Common myeloid progenitor, CD34-positive (primary cell): ENCODE results near the gene AMPD1.

Experiments used
- CTCF ChIA-PET: fragments of 350-600 bp; sonication (Branson Sonifier 250); formaldehyde crosslinking; loops from one replicate; lab custom pipeline; 2021; ENCODE audit warnings: antibody characterized with exemption; lab: Charles Lee
- POLR2A ChIA-PET: fragments of 350-600 bp; sonication (Branson Sonifier 250); formaldehyde crosslinking; loops from one replicate; lab custom pipeline; 2021; ENCODE audit warnings: antibody characterized with exemption; lab: Charles Lee
- DNase-seq, 3 donors: peaks; one replicate each; pipeline versions ENCODE4 v3.0.0 to v3.0.0-alpha.2; 2013
- H3K27ac ChIP-seq, 2 experiments: 1 replicate in 1 of 2; 2 replicates in 1 of 2; pipeline ENCODE4 v1.7.0; 2013; ENCODE audit warnings: inconsistent platforms in 2 of 2, low read length in 2 of 2, mild to moderate bottlenecking in 2 of 2, low read depth in 1 of 2, moderate library complexity in 1 of 2; ENCODE audit not compliant: severe bottlenecking in 2 of 2, insufficient read depth in 1 of 2, poor library complexity in 1 of 2
- H3K27me3 ChIP-seq, 5 experiments: replicated peaks in 2 of 5; 1 replicate in 3 of 5; 2 replicates in 2 of 5; pipeline versions ENCODE4 v1.6.1 to v1.7.0; 2013; ENCODE audit warnings: low read length in 4 of 5, mild to moderate bottlenecking in 2 of 5, moderate library complexity in 2 of 5, inconsistent platforms in 1 of 5; ENCODE audit not compliant: insufficient read depth in 5 of 5, control insufficient read depth in 4 of 5
- H3K36me3 ChIP-seq, 4 experiments: 1 replicate in 2 of 4; 2 replicates in 2 of 4; pipeline versions ENCODE4 v1.6.1 to v1.7.0; 2013; ENCODE audit warnings: low read length in 3 of 4, control low read depth in 1 of 4, mild to moderate bottlenecking in 1 of 4; ENCODE audit not compliant: control insufficient read depth in 4 of 4, insufficient read depth in 4 of 4
- H3K4me1 ChIP-seq, 4 experiments: 1 replicate in 3 of 4; 2 replicates in 1 of 4; pipeline versions ENCODE4 v1.6.1 to v1.7.1; 2013; ENCODE audit warnings: low read length in 3 of 4, mild to moderate bottlenecking in 3 of 4, control low read depth in 1 of 4, inconsistent platforms in 1 of 4, moderate library complexity in 1 of 4; ENCODE audit not compliant: control insufficient read depth in 4 of 4, insufficient read depth in 4 of 4; ENCODE audit errors: control extremely low read depth in 1 of 4
- H3K4me3 ChIP-seq, 7 experiments: 1 replicate in 4 of 7; 2 replicates in 3 of 7; pipeline versions ENCODE4 v1.5.1 to v1.7.0; 2013; ENCODE audit warnings: mild to moderate bottlenecking in 7 of 7, low read length in 6 of 7, moderate library complexity in 6 of 7, inconsistent platforms in 2 of 7, low read depth in 2 of 7, control low read depth in 1 of 7; ENCODE audit not compliant: insufficient read depth in 4 of 7, control insufficient read depth in 1 of 7; ENCODE audit errors: extremely low read depth in 1 of 7
- H3K9me3 ChIP-seq, 5 experiments: 1 replicate in 4 of 5; 2 replicates in 1 of 5; pipeline versions ENCODE4 v1.6.1 to v1.7.1; 2013; ENCODE audit warnings: low read length in 4 of 5, mild to moderate bottlenecking in 2 of 5, inconsistent platforms in 1 of 5, low read depth in 1 of 5, moderate library complexity in 1 of 5; ENCODE audit not compliant: control insufficient read depth in 4 of 5, insufficient read depth in 2 of 5; ENCODE audit errors: control extremely low read depth in 1 of 5
- WGBS: methylation state at CpG from one replicate; pipeline ENCODE4 v1.1.5; 2013; ENCODE audit not compliant: insufficient coverage; 5-methylcytosine and 5-hydroxymethylcytosine counted together

The AMPD1 gene

DNA sequence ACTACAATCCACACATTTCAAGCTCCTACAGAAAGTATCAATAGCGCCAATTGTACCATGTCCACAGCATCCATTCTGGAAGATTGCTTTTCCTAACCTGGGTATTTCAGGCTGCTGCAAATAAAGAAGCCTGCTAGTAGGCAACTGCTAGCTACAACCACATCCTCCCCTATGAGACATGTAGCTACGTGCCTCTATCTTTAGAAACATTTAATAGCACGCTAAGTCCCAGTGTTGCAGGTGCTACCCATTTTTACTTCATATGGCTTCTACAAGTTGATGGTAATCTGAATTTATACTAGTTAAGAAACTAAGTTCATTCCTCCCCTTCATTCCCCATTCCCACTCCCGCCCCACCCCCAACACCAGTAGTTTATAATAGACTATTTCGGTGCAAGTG is 7.4 kb upstream of the AMPD1 start:
- Histone ChIP-seq H3K27me3 (no peaks in the 10 kb centered on the region), H3K27ac (no peak overlapping the region), H3K9me3 (no peaks in the 10 kb centered on the region), H3K4me3 (no peak overlapping the region), H3K4me1 (peaks cover 0 to 2% (median 0%) of the 10 kb centered on the region in 4 experiments), H3K36me3 (peaks cover 7 to 20% (median 12%) of the 10 kb centered on the region in 4 experiments)
- ChIA-PET CTCF (interaction anchor here (0.7 to 1.9 kb wide), 2 partner anchors 8 to 10 kb away, joined by 3 to 7 read pairs; partner anchors contain the start of gene AMPD1), POLR2A (no interaction called here)
- no peak for DNase-seq
- 100% methylated on average over 1 of the region's 5 CpGs for WGBS

- Histone ChIP-seq H3K27ac (no peak overlapping the region), H3K27me3 (no peaks in the 10 kb centered on the region), H3K9me3 (no peaks in the 10 kb centered on the region), H3K4me1 (peaks cover 0 to 2% (median 0%) of the 10 kb centered on the region in 4 experiments), H3K36me3 (peaks cover 4 to 12% (median 6%) of the 10 kb centered on the region in 4 experiments), H3K4me3 (no peak overlapping the region)
- no CpG with 5 or more reads among the region's 2 CpGs for WGBS
- CTCF ChIA-PET: no interaction called here
- no peak for DNase-seq
- POLR2A ChIA-PET: no interaction called here
Measured at GRCh38 chr1:114701931-114702330, 6.6 kb upstream of the AMPD1 start.

- CTCF ChIA-PET: no interaction called here
- Histone ChIP-seq H3K36me3 (peaks cover 0 to 2% (median 0%) of the 10 kb centered on the region in 4 experiments), H3K4me3 (no peak overlapping the region), H3K9me3 (no peaks in the 10 kb centered on the region), H3K27ac (no peak overlapping the region), H3K4me1 (peaks cover 0 to 2% (median 0%) of the 10 kb centered on the region in 4 experiments), H3K27me3 (no peaks in the 10 kb centered on the region)
- WGBS: 0% methylated on average over 1 of the region's 4 CpGs
- no peak for DNase-seq
- POLR2A ChIA-PET: no interaction called here
Measured at GRCh38 chr1:114700036-114700600, 4.8 kb upstream of the AMPD1 start.

DNA sequence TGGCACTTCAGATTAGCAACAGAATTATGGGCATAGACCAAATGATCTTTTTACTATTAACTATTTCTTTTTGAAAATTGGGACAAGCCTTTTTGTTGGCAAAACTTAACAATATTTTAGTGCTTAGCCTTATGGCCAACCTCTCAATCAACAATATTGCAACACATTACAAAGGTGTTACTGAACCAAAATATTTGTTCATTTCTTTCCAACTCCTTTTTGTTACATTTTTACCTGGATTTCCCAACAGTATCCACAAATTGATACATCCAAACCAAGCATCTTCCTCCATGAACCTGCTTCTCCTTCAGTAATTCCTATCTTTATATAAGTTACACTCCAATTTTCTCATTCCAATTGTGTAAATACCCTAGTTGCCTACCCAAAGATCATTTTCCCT is 1.5 kb upstream of the AMPD1 start:
- no peaks in the 10 kb centered on the region for H3K27me3 ChIP-seq
- no peak for DNase-seq
- peaks cover 0 to 2% (median 0%) of the 10 kb centered on the region in 4 experiments for H3K4me1 ChIP-seq
- no peak overlapping the region for H3K4me3 ChIP-seq
- ChIA-PET POLR2A (no interaction called here), CTCF (no interaction called here)
- no peaks in the 10 kb centered on the region for H3K36me3 ChIP-seq
- no peaks in the 10 kb centered on the region for H3K9me3 ChIP-seq
- H3K27ac ChIP-seq: no peak overlapping the region

DNA sequence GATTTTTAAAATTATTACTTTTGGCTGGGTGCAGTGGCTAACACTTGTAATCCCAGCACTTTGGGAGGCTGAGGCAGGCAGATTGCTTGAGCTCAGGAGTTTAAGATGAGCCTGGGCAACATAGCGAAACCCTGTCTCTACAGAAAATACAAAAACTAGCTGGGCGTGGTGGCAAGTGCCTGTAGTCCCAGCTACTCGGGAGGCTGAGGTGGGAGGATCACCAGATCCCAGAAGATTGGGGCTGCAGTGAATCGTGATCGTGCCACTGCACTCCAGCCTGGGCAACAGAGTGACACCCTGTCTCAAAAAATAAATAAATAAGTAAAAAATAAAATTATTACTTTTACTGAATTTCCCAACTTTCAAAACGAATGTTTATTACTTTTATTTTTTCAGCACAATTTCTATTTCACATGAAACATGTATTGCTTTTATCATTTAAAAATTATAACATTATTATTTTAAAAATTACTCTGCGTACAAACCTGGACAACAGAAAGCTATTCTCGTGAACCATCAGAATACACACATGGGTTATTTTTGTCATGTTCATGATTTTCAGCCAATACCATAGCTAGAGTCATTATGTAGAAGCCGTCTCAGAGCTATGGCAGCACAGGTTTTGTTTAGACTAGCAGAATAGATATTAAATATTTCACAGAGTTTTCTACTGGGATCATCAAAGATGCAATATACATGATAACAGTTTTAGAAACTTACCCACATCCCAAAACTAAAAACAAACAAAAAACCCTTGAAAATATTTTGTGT is 621 bp downstream of the AMPD1 start:
- CTCF ChIA-PET: interaction anchor here (1.1 to 1.4 kb wide), 3 partner anchors 9 to 21 kb away, joined by 3 to 4 read pairs (median 3); no protein-coding TSS in a partner anchor
- WGBS: 100% methylated on average over 2 of the region's 9 CpGs

DNA sequence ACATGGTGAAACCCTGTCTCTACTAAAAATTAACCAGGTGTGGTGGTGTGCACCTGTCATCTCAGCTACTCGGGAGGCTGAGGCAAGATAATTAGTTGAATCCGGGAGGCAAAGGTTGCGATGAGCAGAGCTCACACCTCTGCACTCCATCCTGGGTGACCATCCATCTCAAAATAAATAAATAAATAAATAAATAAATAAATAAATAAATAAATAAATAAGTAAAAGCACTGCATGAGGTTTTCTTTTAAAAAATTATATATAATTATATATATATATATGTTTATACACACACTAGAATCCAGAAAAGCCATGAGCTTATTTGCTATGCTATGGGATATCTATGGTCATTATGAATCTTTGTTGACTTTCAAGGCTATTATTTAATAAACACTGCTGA is 2.4 kb downstream of the AMPD1 start:
- 100% methylated on average over 1 of the region's 3 CpGs for WGBS
- no peaks in the 10 kb centered on the region for H3K36me3 ChIP-seq
- peaks cover 0 to 3% (median 0%) of the 10 kb centered on the region in 5 experiments for H3K27me3 ChIP-seq
- no peaks in the 10 kb centered on the region for H3K4me1 ChIP-seq
- H3K9me3 ChIP-seq: no peaks in the 10 kb centered on the region
- no peak overlapping the region for H3K4me3 ChIP-seq
- no peak overlapping the region for H3K27ac ChIP-seq
- ChIA-PET POLR2A (no interaction called here), CTCF (interaction anchor here (0.7 to 0.9 kb wide), 2 partner anchors 13 to 37 kb away, joined by 3 read pairs; no protein-coding TSS in a partner anchor)
- no peak for DNase-seq

More for the DNA sequence above, 621 bp downstream of the AMPD1 start:
- Histone ChIP-seq H3K4me3 (no peak overlapping the region), H3K27me3 (no peaks in the 10 kb centered on the region), H3K36me3 (no peaks in the 10 kb centered on the region), H3K9me3 (no peaks in the 10 kb centered on the region), H3K4me1 (no peaks in the 10 kb centered on the region), H3K27ac (no peak overlapping the region)
- POLR2A ChIA-PET: no interaction called here
- no peak for DNase-seq

- DNase-seq: no peak
- H3K4me3 ChIP-seq: no peak overlapping the region
- no peaks in the 10 kb centered on the region for H3K9me3 ChIP-seq
- no peaks in the 10 kb centered on the region for H3K36me3 ChIP-seq
- H3K27me3 ChIP-seq: peaks cover 0 to 3% (median 0%) of the 10 kb centered on the region in 5 experiments
- H3K27ac ChIP-seq: no peak overlapping the region
- no CpG with 5 or more reads among the region's 2 CpGs for WGBS
- no peaks in the 10 kb centered on the region for H3K4me1 ChIP-seq
- POLR2A ChIA-PET: no interaction called here
- CTCF ChIA-PET: interaction anchor here (1.6 kb wide), 1 partner anchor 18 kb away, joined by 3 read pairs; no protein-coding TSS in a partner anchor
Measured at GRCh38 chr1:114691061-114691460, 4.3 kb downstream of the AMPD1 start.
